Panc1 (cell line): ENCODE results near the gene KDM2A. TPM values are rescaled to one million over a fixed set of nuclear protein-coding genes. Genes with fewer than 3 reads are reported as not detected.

Experiments
- ATAC-seq: fragments of 200-7000 bp; cut with Tn5 transposase; 2 replicates; pipeline ENCODE4 v1.9.1; 2020; ENCODE audit warnings: mild to moderate bottlenecking, moderate library complexity
- BruUV-seq: library from RNA; stranded (reverse); fragments of 400-500 nt; replicated peaks from 2 replicates; lab custom pipeline; 2021; lab: Mats Ljungman, UMichigan
- CTCF ChIA-PET: fragments of 300-600 bp; sonication (Branson Sonifier 250); formaldehyde crosslinking; loops from one replicate; lab custom pipeline; 2022; ENCODE audit warnings: antibody characterized with exemption; lab: Charles Lee
- POLR2A ChIA-PET: fragments of 300-600 bp; sonication (Branson Sonifier 250); formaldehyde crosslinking; loops from one replicate; lab custom pipeline; 2022; ENCODE audit warnings: antibody characterized with exemption; lab: Charles Lee
- DNase-seq: peaks from one replicate; pipeline ENCODE4 v3.0.0-alpha.2; 2010; ENCODE audit warnings: low read depth, low spot score
- H3K27ac ChIP-seq: 2 replicates; pipeline ENCODE4 v1.5.1; 2011; ENCODE audit warnings: mild to moderate bottlenecking, low read length, inconsistent platforms
- H3K27me3 ChIP-seq: fragments of 200-500 bp; sonication (Bioruptor generic); 2 replicates; pipeline ENCODE4 v1.6.0; 2014; ENCODE audit warnings: low read length, inconsistent platforms; ENCODE audit not compliant: control insufficient read depth, insufficient read depth
- H3K36me3 ChIP-seq: fragments of 200-500 bp; sonication (Bioruptor generic); 2 replicates; pipeline ENCODE4 v1.5.1; 2014; ENCODE audit warnings: inconsistent platforms, mild to moderate bottlenecking, low read length, moderate library complexity; ENCODE audit not compliant: control insufficient read depth, insufficient read depth
- H3K4me1 ChIP-seq: 2 replicates; pipeline ENCODE4 v1.5.1; 2011; ENCODE audit warnings: inconsistent platforms, mild to moderate bottlenecking, low read length, moderate library complexity; ENCODE audit not compliant: control insufficient read depth, insufficient read depth
- H3K4me3 ChIP-seq, 2 experiments: 2 replicates each; pipeline ENCODE4 v1.5.1; 2011 to 2012; ENCODE audit warnings: low read depth in 2 of 2, low read length in 2 of 2, mild to moderate bottlenecking in 2 of 2, inconsistent platforms in 1 of 2, moderate library complexity in 1 of 2
- H3K9me3 ChIP-seq: fragments of 200-500 bp; sonication (Bioruptor generic); 2 replicates; pipeline ENCODE4 v1.5.1; 2014; ENCODE audit warnings: low read depth, mild to moderate bottlenecking, inconsistent platforms, low read length, moderate library complexity; ENCODE audit not compliant: control insufficient read depth, insufficient read depth
- CTCF ChIP-seq: fragments of 450-650 bp; IDR thresholded peaks from 2 replicates; pipeline ENCODE4 v1.5.1; 2017; ENCODE audit warnings: mild to moderate bottlenecking
- POLR2AphosphoS5 ChIP-seq: IDR thresholded peaks from 2 replicates; pipeline ENCODE4 v1.6.1; 2012; ENCODE audit warnings: mild to moderate bottlenecking, low read depth, low read length, moderate library complexity
- REST ChIP-seq, 2 experiments: IDR thresholded peaks; 2 replicates each; pipeline ENCODE4 v1.6.1; 2011 to 2012; ENCODE audit warnings: low read depth in 2 of 2, control low read depth in 1 of 2, low read length in 1 of 2, mild to moderate bottlenecking in 1 of 2, moderate library complexity in 1 of 2; ENCODE audit not compliant: insufficient read depth in 1 of 2
- SIN3A ChIP-seq: IDR thresholded peaks from 2 replicates; pipeline ENCODE4 v1.6.1; 2012; ENCODE audit warnings: low read depth, mild to moderate bottlenecking, low read length, moderate library complexity, borderline replicate concordance; ENCODE audit not compliant: insufficient read depth
- TCF7L2 ChIP-seq: IDR thresholded peaks from 2 replicates; pipeline ENCODE4 v1.6.1; 2011; ENCODE audit warnings: mild to moderate bottlenecking, low read depth, low read length, inconsistent platforms
- in situ Hi-C: cut with HindIII; loops from 2 replicates; pipeline ENCODE4 v1.10.0; 2016; ENCODE audit warnings: low sequenced_read_pairs, low pct_unique_long_range_greater_than_20kb
- intact Hi-C: fragments of 100-400 bp; cut with micrococcal nuclease; formaldehyde crosslinking; loops from one replicate; pipeline ENCODE4 v1.10.0; 2022; ENCODE audit not compliant: unreplicated experiment
- total RNA-seq: library from RNA; stranded (reverse); gene quantifications from one replicate; pipeline ENCODE4 v1.2.1, GENCODE V29; 2021; ENCODE audit not compliant: unreplicated experiment

KDM2A gene
- total RNA-seq, 1 experiment from 2014 or later: 112 TPM

- no TSS peak for BruUV-seq
- POLR2A ChIA-PET: no interaction called here
- H3K4me3 ChIP-seq: no peak overlapping the region
- in situ Hi-C loops (no loop called here), intact Hi-C loops (no loop called here)
- no peaks in the 10 kb centered on the region for H3K27me3 ChIP-seq
- no peak overlapping the region for H3K27ac ChIP-seq
- H3K36me3 ChIP-seq: no peaks in the 10 kb centered on the region; the same call in 1 of the 2 replicates
- no peaks in the 10 kb centered on the region for H3K9me3 ChIP-seq
- TF ChIP-seq POLR2AphosphoS5: no peak
- no peak for TF ChIP-seq CTCF
- no peak for TF ChIP-seq REST (IDR thresholded peaks at IDR 0.05; ENCODE audit: insufficient read depth in 1 of 2, low read depth in 2 of 2, low read length in 1 of 2)
- no peak for TF ChIP-seq SIN3A
- ATAC-seq (no peak), DNase-seq (no peak)
- CTCF ChIA-PET: no interaction called here
- H3K4me1 ChIP-seq: peaks cover 20% of the 10 kb centered on the region
These were observed 187.9 kb downstream of the KDM2A start for GRCh38 chr11:67306769-67307544.

DNA sequence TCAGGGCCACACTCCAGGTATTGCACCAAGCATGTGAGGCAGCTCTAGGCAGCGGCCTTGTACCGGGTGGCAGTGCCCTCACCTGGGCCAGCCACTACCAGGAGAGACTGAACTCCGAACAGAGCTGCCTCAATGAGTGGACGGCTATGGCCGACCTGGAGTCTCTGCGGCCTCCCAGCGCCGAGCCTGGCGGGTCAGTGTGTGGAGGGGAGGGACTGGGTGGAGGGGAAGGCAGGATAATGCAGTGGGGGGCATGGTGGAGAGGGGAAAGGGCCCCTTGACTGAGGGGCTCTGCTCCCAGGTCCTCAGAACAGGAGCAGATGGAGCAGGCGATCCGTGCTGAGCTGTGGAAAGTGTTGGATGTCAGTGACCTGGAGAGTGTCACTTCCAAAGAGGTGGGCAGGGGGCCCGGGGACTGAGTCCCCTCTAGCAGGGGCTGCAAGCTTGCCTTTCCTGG, 188.5 kb downstream of the KDM2A start:
- no peaks in the 10 kb centered on the region; the same call in 1 of the 2 replicates for H3K36me3 ChIP-seq
- ChIA-PET CTCF (interaction anchor here (0.6 to 0.7 kb wide), 2 partner anchors 9 to 254 kb away, joined by 3 to 7 read pairs; no protein-coding TSS in a partner anchor), POLR2A (no interaction called here)
- ATAC-seq: no peak
- TF ChIP-seq TCF7L2 (no peak), CTCF (no peak)
- intact Hi-C loops: no loop called here
- in situ Hi-C loops: no loop called here
- peaks cover 14% of the 10 kb centered on the region for H3K4me1 ChIP-seq
- H3K27me3 ChIP-seq: no peaks in the 10 kb centered on the region
- no peak overlapping the region for H3K4me3 ChIP-seq
- H3K9me3 ChIP-seq: no peaks in the 10 kb centered on the region
- no TSS peak for BruUV-seq
- no peak for DNase-seq
- no peak overlapping the region for H3K27ac ChIP-seq

Other genes with a start within 250 kb of the KDM2A start
- gene PC, start 160.9 kb upstream of the KDM2A start, total RNA-seq: 12.8 TPM
- 0.28 TPM for gene C11orf86, start 144.0 kb upstream of the KDM2A start, total RNA-seq
- 0.62 TPM for gene SYT12, start 96.1 kb upstream of the KDM2A start, total RNA-seq
- gene RHOD, start 62.4 kb upstream of the KDM2A start, total RNA-seq: 33.5 TPM
- gene GRK2, start 147.2 kb downstream of the KDM2A start, total RNA-seq: 103 TPM
- 76.5 TPM for gene ANKRD13D, start 170.0 kb downstream of the KDM2A start, total RNA-seq
- gene SSH3, start 184.3 kb downstream of the KDM2A start, total RNA-seq: 79.8 TPM
- gene POLD4, start 234.3 kb downstream of the KDM2A start, total RNA-seq: 78.7 TPM